ENCODE data around the gene NCAN. TPM values are rescaled to one million over a fixed set of nuclear protein-coding genes. Genes with fewer than 3 reads are reported as not detected.

Gene NCAN
- total and polyA plus RNA-seq, 2 experiments from 2014 or later = 0.03 TPM; not detected in 1

GRCh38 chr19:19258589-19259338 lies 47.0 kb downstream of the NCAN start:
- no peaks in the 10 kb centered on the region for H3K9me3 ChIP-seq (ENCODE audit: low read depth)
- no peaks in the 10 kb centered on the region for H3K36me3 ChIP-seq (replicated peaks; ENCODE audit: insufficient read depth, low read depth)
- no peaks in the 10 kb centered on the region for H4K20me1 ChIP-seq (ENCODE audit: insufficient read depth, poor library complexity, severe bottlenecking)
- no peaks in the 10 kb centered on the region for H3K4me1 ChIP-seq (ENCODE audit: insufficient read depth)
- no peak overlapping the region for H3K4me3 ChIP-seq
- no peak overlapping the region for H3K4me2 ChIP-seq
- WGBS (ENCODE audit: low lambda C conversion rate, missing lambda C conversion rate) = 95% methylated on average over 30 of the region's 41 CpGs
- peaks cover 39% of the 10 kb centered on the region for H3K27me3 ChIP-seq
- TF ChIP-seq EZH2phosphoT487 (IDR thresholded peaks at IDR 0.05; ENCODE audit: low read depth, severe bottlenecking, unreplicated experiment) (no peak), EZH2 (IDR thresholded peaks at IDR 0.05; ENCODE audit: borderline replicate concordance) (no peak), CTCF (IDR thresholded peaks at IDR 0.05; ENCODE audit: poor library complexity) (no peak)
- H3K9me2 ChIP-seq (replicated peaks; ENCODE audit: insufficient read depth) = no peaks in the 10 kb centered on the region
- H3K79me2 ChIP-seq = no peaks in the 10 kb centered on the region
- no peak overlapping the region for H3K27ac ChIP-seq
- no peak for DNase-seq (ENCODE audit: low spot score)
- H2AFZ ChIP-seq = no peak overlapping the region

GRCh38 chr19:19259741-19260140 lies 48.0 kb downstream of the NCAN start:
- no peak for DNase-seq (ENCODE audit: low spot score)
- no peak for TF ChIP-seq EZH2 (IDR thresholded peaks at IDR 0.05; ENCODE audit: borderline replicate concordance)
- no peak for TF ChIP-seq CTCF (IDR thresholded peaks at IDR 0.05; ENCODE audit: poor library complexity)
- no peak for TF ChIP-seq EZH2phosphoT487 (IDR thresholded peaks at IDR 0.05; ENCODE audit: low read depth, severe bottlenecking, unreplicated experiment)
- H3K9me3 ChIP-seq (ENCODE audit: low read depth) = no peaks in the 10 kb centered on the region
- WGBS (ENCODE audit: low lambda C conversion rate, missing lambda C conversion rate) = 75% methylated on average over 2 of the region's 2 CpGs
- H2AFZ ChIP-seq = no peak overlapping the region
- no peak overlapping the region for H3K4me3 ChIP-seq
- no peak overlapping the region for H3K27ac ChIP-seq
- H3K27me3 ChIP-seq = peaks cover 40% of the 10 kb centered on the region
- no peak overlapping the region for H3K4me2 ChIP-seq
- no peaks in the 10 kb centered on the region for H3K9me2 ChIP-seq (replicated peaks; ENCODE audit: insufficient read depth)
- no peaks in the 10 kb centered on the region for H3K79me2 ChIP-seq
- no peaks in the 10 kb centered on the region for H3K36me3 ChIP-seq (replicated peaks; ENCODE audit: insufficient read depth, low read depth)
- no peaks in the 10 kb centered on the region for H4K20me1 ChIP-seq (ENCODE audit: insufficient read depth, poor library complexity, severe bottlenecking)
- H3K4me1 ChIP-seq (ENCODE audit: insufficient read depth) = no peaks in the 10 kb centered on the region

GRCh38 chr19:19260417-19261214 lies 48.9 kb downstream of the NCAN start:
- Histone ChIP-seq H3K9me3 (ENCODE audit: low read depth) (no peaks in the 10 kb centered on the region), H3K9me2 (replicated peaks; ENCODE audit: insufficient read depth) (no peaks in the 10 kb centered on the region), H3K4me1 (ENCODE audit: insufficient read depth) (no peaks in the 10 kb centered on the region), H3K4me3 (no peak overlapping the region), H3K4me2 (peak overlapping the region; percentile 77), H2AFZ (no peak overlapping the region), H3K27me3 (peaks cover 35% of the 10 kb centered on the region), H4K20me1 (ENCODE audit: insufficient read depth, poor library complexity, severe bottlenecking) (no peaks in the 10 kb centered on the region), H3K27ac (no peak overlapping the region), H3K36me3 (replicated peaks; ENCODE audit: insufficient read depth, low read depth) (no peaks in the 10 kb centered on the region), H3K79me2 (no peaks in the 10 kb centered on the region)
- DNase-seq (ENCODE audit: low spot score) = no peak
- TF ChIP-seq CTCF (IDR thresholded peaks at IDR 0.05; ENCODE audit: poor library complexity) = no peak
- 78% methylated on average over 36 of the region's 36 CpGs for WGBS (ENCODE audit: low lambda C conversion rate, missing lambda C conversion rate)
